Neural cell (in vitro differentiated cells): ENCODE measurements around the gene GREM1.

Source experiments
- CTCF ChIP-seq: fragments of 450-650 bp; IDR thresholded peaks from 2 replicates; pipeline ENCODE4 v1.5.1; 2014; ENCODE audit warnings: antibody characterized with exemption, mild to moderate bottlenecking, moderate library complexity; ENCODE audit not compliant: poor library complexity, severe bottlenecking
- EP300 ChIP-seq: fragments of 450-650 bp; conservative IDR thresholded peaks from 2 replicates; pipeline ENCODE4 v1.6.1; 2014; ENCODE audit warnings: antibody characterized with exemption, mild to moderate bottlenecking, moderate library complexity; ENCODE audit not compliant: poor library complexity, severe bottlenecking
- MXI1 ChIP-seq: fragments of 450-650 bp; conservative IDR thresholded peaks from 2 replicates; pipeline ENCODE4 v1.6.1; 2014; ENCODE audit warnings: antibody characterized with exemption, mild to moderate bottlenecking; ENCODE audit not compliant: poor library complexity, severe bottlenecking
- POLR2AphosphoS5 ChIP-seq: IDR thresholded peaks from 2 replicates; pipeline ENCODE4 v1.6.1; 2012

GRCh38 chr15:32685576-32685975 lies 32.2 kb upstream of the GREM1 start:
- TF ChIP-seq CTCF (no peak), EP300 (no peak), MXI1 (no peak), POLR2AphosphoS5 (no peak)
